SK-N-SH (cell line): ENCODE data around the gene CCSER1. TPM values are rescaled to one million over a fixed set of nuclear protein-coding genes. Genes with fewer than 3 reads are reported as not detected.

Source experiments
- CTCF ChIA-PET: fragments of 300-600, 350-600 bp; formaldehyde crosslinking; extraction: SDS; loops from one replicate; lab custom pipeline; 2021; lab: Yijun Ruan, JAX
- POLR2A ChIA-PET: fragments of 350-600 bp; sonication (Branson Sonifier 250); formaldehyde crosslinking; extraction: SDS; loops from one replicate; lab custom pipeline; 2020; ENCODE audit warnings: antibody characterized with exemption, inconsistent platforms; lab: Yijun Ruan, JAX
- DNase-seq: peaks from one replicate; pipeline ENCODE4 v3.0.0; 2012
- H2AFZ ChIP-seq: fragments of 200-600 bp; sonication (generic); 2 replicates; pipeline ENCODE4 v1.8.1; 2016; ENCODE audit warnings: antibody characterized with exemption, mild to moderate bottlenecking, low read depth
- H3F3A ChIP-seq: fragments of 200-600 bp; sonication (generic); replicated peaks from 2 replicates; pipeline ENCODE3; 2016; ENCODE audit warnings: antibody characterized with exemption, mild to moderate bottlenecking; ENCODE audit not compliant: insufficient read depth
- H3K27ac ChIP-seq, 2 experiments: fragments of 200-500 bp in 1 of 2; fragments of 200-600 bp in 1 of 2; sonication (Bioruptor generic) in 1 of 2; sonication (generic), shearing (Covaris generic) in 1 of 2; 2 replicates each; pipeline versions ENCODE4 v1.5.1 to v1.6.1; 2014 to 2016; ENCODE audit warnings: low read depth in 2 of 2, inconsistent platforms in 1 of 2, low read length in 1 of 2, mild to moderate bottlenecking in 1 of 2, mixed read lengths in 1 of 2
- H3K27me3 ChIP-seq: fragments of 200-600 bp; sonication (generic), shearing (Covaris generic); 2 replicates; pipeline ENCODE4 v1.6.1; 2016; ENCODE audit warnings: mixed run types; ENCODE audit not compliant: insufficient read depth
- H3K36me3 ChIP-seq, 2 experiments: fragments of 200-500 bp in 1 of 2; fragments of 200-600 bp in 1 of 2; sonication (Bioruptor generic) in 1 of 2; sonication (generic) in 1 of 2; replicated peaks in 1 of 2; 2 replicates each; pipeline versions ENCODE3 to v1.5.1; 2014 to 2016; ENCODE audit warnings: low read length in 1 of 2, mild to moderate bottlenecking in 1 of 2; ENCODE audit not compliant: insufficient read depth in 2 of 2, control insufficient read depth in 1 of 2
- H3K4me1 ChIP-seq, 2 experiments: fragments of 200-500 bp in 1 of 2; fragments of 200-600 bp in 1 of 2; sonication (Bioruptor generic) in 1 of 2; sonication (generic), shearing (Covaris generic) in 1 of 2; 2 replicates each; pipeline versions ENCODE4 v1.5.1 to v1.6.1; 2014 to 2016; ENCODE audit warnings: low read depth in 1 of 2, low read length in 1 of 2, mixed run types in 1 of 2; ENCODE audit not compliant: insufficient read depth in 2 of 2, control insufficient read depth in 1 of 2
- H3K4me2 ChIP-seq: fragments of 200-600 bp; sonication (generic), shearing (Covaris generic); 2 replicates; pipeline ENCODE4 v1.6.1; 2017; ENCODE audit warnings: mixed run types
- H3K4me3 ChIP-seq, 2 experiments: fragments of 200-500 bp in 1 of 2; fragments of 200-600 bp in 1 of 2; sonication (Bioruptor generic) in 1 of 2; sonication (generic), shearing (Covaris generic) in 1 of 2; 2 replicates each; pipeline versions ENCODE4 v1.5.1 to v1.8.1; 2014 to 2016; ENCODE audit warnings: low read depth in 2 of 2, inconsistent platforms in 1 of 2, low read length in 1 of 2, mild to moderate bottlenecking in 1 of 2, mixed read lengths in 1 of 2, moderate library complexity in 1 of 2
- H3K79me2 ChIP-seq: fragments of 200-600 bp; sonication (generic); 2 replicates; pipeline ENCODE4 v1.8.1; 2017; ENCODE audit warnings: mild to moderate bottlenecking; ENCODE audit not compliant: insufficient read depth
- H3K9ac ChIP-seq: fragments of 200-600 bp; sonication (generic); 2 replicates; pipeline ENCODE4 v1.6.1; 2017; ENCODE audit warnings: mixed run types
- H3K9me2 ChIP-seq: fragments of 200-600 bp; sonication (generic); 2 replicates; pipeline ENCODE4 v1.6.1; 2017; ENCODE audit warnings: mixed run types
- H3K9me3 ChIP-seq: fragments of 200-600 bp; sonication (generic); 2 replicates; pipeline ENCODE4 v1.6.1; 2017; ENCODE audit warnings: mixed run types, mild to moderate bottlenecking, moderate library complexity
- H4K20me1 ChIP-seq: fragments of 200-600 bp; sonication (generic); 2 replicates; pipeline ENCODE4 v1.6.1; 2017; ENCODE audit warnings: mild to moderate bottlenecking, mixed run types; ENCODE audit not compliant: insufficient read depth
- CHD2 ChIP-seq: fragments of 150-350 bp; IDR thresholded peaks from 2 replicates; pipeline ENCODE4 v1.6.1; 2018; ENCODE audit warnings: low read length; ENCODE audit not compliant: partially characterized antibody
- ELF1 ChIP-seq: IDR thresholded peaks from 2 replicates; pipeline ENCODE4 v1.4.0; 2012
- EP300 ChIP-seq, 2 experiments: IDR thresholded peaks; 2 replicates each; pipeline versions ENCODE4 v1.4.0 to v1.6.1; 2012; ENCODE audit warnings: borderline replicate concordance in 1 of 2, low read depth in 1 of 2, low read length in 1 of 2
- FOSL2 ChIP-seq: IDR thresholded peaks from 2 replicates; pipeline ENCODE4 v1.4.0; 2012; ENCODE audit warnings: low read depth, mild to moderate bottlenecking, moderate library complexity, borderline replicate concordance
- GABPA ChIP-seq: IDR thresholded peaks from 2 replicates; pipeline ENCODE4 v1.4.0; 2012; ENCODE audit warnings: low read depth, mild to moderate bottlenecking
- GATA2 ChIP-seq: sonication (generic); formaldehyde crosslinking; IDR thresholded peaks from 2 replicates; pipeline ENCODE4 v1.5.0; 2020; ENCODE audit warnings: mild to moderate bottlenecking, missing genetic modification reagents
- JUND ChIP-seq: IDR thresholded peaks from 2 replicates; pipeline ENCODE4 v1.4.0; 2012
- NFIC ChIP-seq: IDR thresholded peaks from 2 replicates; pipeline ENCODE4 v1.4.0; 2012; ENCODE audit warnings: borderline replicate concordance
- NRF1 ChIP-seq: IDR thresholded peaks from 2 replicates; pipeline ENCODE4 v1.6.1; 2012; ENCODE audit warnings: low read depth, mild to moderate bottlenecking, low read length
- POLR2AphosphoS5 ChIP-seq: IDR thresholded peaks from 2 replicates; pipeline ENCODE4 v1.6.1; 2012; ENCODE audit warnings: low read depth, low read length
- RCOR1 ChIP-seq: fragments of 150-350 bp; IDR thresholded peaks from 2 replicates; pipeline ENCODE4 v1.6.1; 2017; ENCODE audit warnings: antibody characterized with exemption, low read length
- RFX5 ChIP-seq: IDR thresholded peaks from 2 replicates; pipeline ENCODE4 v1.6.1; 2012; ENCODE audit warnings: mild to moderate bottlenecking, improper control_type of control experiment, low read length
- RXRA ChIP-seq: IDR thresholded peaks from 2 replicates; pipeline ENCODE4 v1.4.0; 2012; ENCODE audit warnings: low read depth, mild to moderate bottlenecking, borderline replicate concordance
- TCF12 ChIP-seq: IDR thresholded peaks from 2 replicates; pipeline ENCODE4 v1.4.0; 2012
- TEAD4 ChIP-seq: IDR thresholded peaks from 2 replicates; pipeline ENCODE4 v1.4.0; 2012; ENCODE audit warnings: mild to moderate bottlenecking, borderline replicate concordance; ENCODE audit not compliant: insufficient read depth
- YY1 ChIP-seq: IDR thresholded peaks from 2 replicates; pipeline ENCODE4 v1.4.0; 2012; ENCODE audit warnings: low read depth, mild to moderate bottlenecking
- WGBS: methylation state at CpG from one replicate; pipeline ENCODE4 v1.1.6; 2017; ENCODE audit warnings: low lambda C conversion rate; 5-methylcytosine and 5-hydroxymethylcytosine counted together
- polyA plus RNA-seq, 3 experiments: library from polyadenylated mRNA; depleted of rRNA; stranded (reverse); fragments of >200 nt; gene quantifications; 2 replicates each; pipeline ENCODE4 v1.2.3, GENCODE V29; 2012
- TF ChIP-seq, protein P1 (sequence below): IDR thresholded peaks from 2 replicates; pipeline ENCODE4 v1.6.1; 2012; ENCODE audit warnings: mild to moderate bottlenecking, low read depth, low read length, moderate library complexity

CCSER1 gene
- polyA plus RNA-seq, 1 of the 3 experiments (the other 2 are of a cell fraction): 0.05 TPM

DNA sequence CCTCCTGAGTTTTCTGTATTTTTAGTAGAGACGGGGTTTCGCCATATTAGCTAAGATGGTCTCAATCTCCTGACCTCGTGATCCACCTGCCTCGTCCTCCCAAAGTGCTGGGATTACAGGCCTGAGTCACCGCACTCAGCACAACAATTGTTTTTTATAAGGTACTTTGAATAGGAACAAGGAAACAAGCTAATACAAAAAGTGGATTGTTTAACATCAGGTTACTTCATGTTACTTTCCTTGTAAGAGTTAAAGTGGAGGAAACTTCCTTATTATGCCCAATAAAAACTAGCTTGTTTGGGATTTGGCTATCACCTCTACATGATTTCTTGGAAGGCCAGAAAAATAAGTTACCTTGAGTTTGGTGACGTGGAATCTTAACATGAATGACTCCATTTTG lies 698.7 kb downstream of the CCSER1 start:
- Histone ChIP-seq H3K9ac (no peak overlapping the region), H3K36me3 (no peaks in the 10 kb centered on the region), H3F3A (no peaks in the 10 kb centered on the region), H3K4me2 (no peak overlapping the region), H3K4me1 (no peaks in the 10 kb centered on the region; a peak in 1 of 4 replicates), H3K27ac (no peak overlapping the region), H2AFZ (no peak overlapping the region), H3K79me2 (no peaks in the 10 kb centered on the region)
- DNase-seq: no peak
- 83% methylated on average over 6 of the region's 6 CpGs for WGBS
- TF ChIP-seq RFX5 (no peak), POLR2AphosphoS5 (no peak), FOSL2 (no peak), NFIC (no peak), TCF12 (no peak), JUND (no peak), CHD2 (no peak), GABPA (no peak), EP300 (IDR thresholded peaks at IDR 0.05; ENCODE audit: borderline replicate concordance in 1 of 2, low read depth in 1 of 2, low read length in 1 of 2) (no peak), RCOR1 (no peak), RXRA (no peak), YY1 (no peak), ELF1 (no peak), GATA2 (no peak), TEAD4 (no peak)
- TF ChIP-seq, protein P1, sequence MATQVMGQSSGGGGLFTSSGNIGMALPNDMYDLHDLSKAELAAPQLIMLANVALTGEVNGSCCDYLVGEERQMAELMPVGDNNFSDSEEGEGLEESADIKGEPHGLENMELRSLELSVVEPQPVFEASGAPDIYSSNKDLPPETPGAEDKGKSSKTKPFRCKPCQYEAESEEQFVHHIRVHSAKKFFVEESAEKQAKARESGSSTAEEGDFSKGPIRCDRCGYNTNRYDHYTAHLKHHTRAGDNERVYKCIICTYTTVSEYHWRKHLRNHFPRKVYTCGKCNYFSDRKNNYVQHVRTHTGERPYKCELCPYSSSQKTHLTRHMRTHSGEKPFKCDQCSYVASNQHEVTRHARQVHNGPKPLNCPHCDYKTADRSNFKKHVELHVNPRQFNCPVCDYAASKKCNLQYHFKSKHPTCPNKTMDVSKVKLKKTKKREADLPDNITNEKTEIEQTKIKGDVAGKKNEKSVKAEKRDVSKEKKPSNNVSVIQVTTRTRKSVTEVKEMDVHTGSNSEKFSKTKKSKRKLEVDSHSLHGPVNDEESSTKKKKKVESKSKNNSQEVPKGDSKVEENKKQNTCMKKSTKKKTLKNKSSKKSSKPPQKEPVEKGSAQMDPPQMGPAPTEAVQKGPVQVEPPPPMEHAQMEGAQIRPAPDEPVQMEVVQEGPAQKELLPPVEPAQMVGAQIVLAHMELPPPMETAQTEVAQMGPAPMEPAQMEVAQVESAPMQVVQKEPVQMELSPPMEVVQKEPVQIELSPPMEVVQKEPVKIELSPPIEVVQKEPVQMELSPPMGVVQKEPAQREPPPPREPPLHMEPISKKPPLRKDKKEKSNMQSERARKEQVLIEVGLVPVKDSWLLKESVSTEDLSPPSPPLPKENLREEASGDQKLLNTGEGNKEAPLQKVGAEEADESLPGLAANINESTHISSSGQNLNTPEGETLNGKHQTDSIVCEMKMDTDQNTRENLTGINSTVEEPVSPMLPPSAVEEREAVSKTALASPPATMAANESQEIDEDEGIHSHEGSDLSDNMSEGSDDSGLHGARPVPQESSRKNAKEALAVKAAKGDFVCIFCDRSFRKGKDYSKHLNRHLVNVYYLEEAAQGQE: no peak
- TF ChIP-seq, all 33 proteins: peak for 0
- CTCF ChIA-PET: no interaction called here
- H3K27me3 ChIP-seq: no peaks in the 10 kb centered on the region
- H3K4me3 ChIP-seq: no peak overlapping the region
- POLR2A ChIA-PET: no interaction called here
- no peaks in the 10 kb centered on the region for H3K9me2 ChIP-seq
- H3K9me3 ChIP-seq: no peaks in the 10 kb centered on the region
- H4K20me1 ChIP-seq: no peaks in the 10 kb centered on the region

DNA sequence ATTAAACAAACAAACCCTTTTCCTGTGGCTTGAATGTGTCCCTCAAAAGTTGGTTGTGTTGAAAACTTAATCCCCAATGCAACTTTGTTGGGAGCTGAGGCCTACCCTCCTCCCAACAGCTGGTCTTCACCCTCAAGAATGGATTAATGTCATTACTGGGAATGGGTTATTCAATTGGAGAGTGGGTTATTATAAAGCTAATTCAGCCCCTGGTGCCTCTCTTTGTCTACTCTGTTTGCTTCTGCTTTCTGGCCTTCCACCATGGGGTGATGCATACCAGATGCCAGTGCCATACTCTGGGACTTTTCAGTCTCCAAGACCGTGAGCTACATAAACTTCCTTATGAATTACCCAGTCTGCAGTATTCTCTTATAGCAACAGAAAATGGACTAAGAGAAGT lies 706.5 kb downstream of the CCSER1 start:
- ChIA-PET CTCF (no interaction called here), POLR2A (no interaction called here)
- 79% methylated on average over 1 of the region's 1 CpG for WGBS

More for the DNA sequence above, 706.5 kb downstream of the CCSER1 start:
- Histone ChIP-seq H3K27ac (no peak overlapping the region), H3K4me1 (peaks cover 0 to 8% of the 10 kb centered on the region in 2 experiments; a peak in 1 of 4 replicates), H3K4me2 (no peak overlapping the region), H3K4me3 (no peak overlapping the region), H3K9me3 (no peaks in the 10 kb centered on the region), H2AFZ (no peak overlapping the region), H3K36me3 (no peaks in the 10 kb centered on the region), H4K20me1 (no peaks in the 10 kb centered on the region), H3F3A (peaks cover 5% of the 10 kb centered on the region), H3K79me2 (no peaks in the 10 kb centered on the region), H3K9me2 (no peaks in the 10 kb centered on the region), H3K9ac (no peak overlapping the region), H3K27me3 (no peaks in the 10 kb centered on the region)
- no peak for DNase-seq
- no peak for TF ChIP-seq CHD2
- no peak for TF ChIP-seq NRF1
